GM19193 (cell line): Measurements from ENCODE around the gene CYTH4.

Source experiments
- POLR2A ChIP-seq: IDR thresholded peaks from 4 replicates; pipeline ENCODE4 v1.6.1; 2011; ENCODE audit not compliant: insufficient read depth, insufficient read length; ENCODE audit errors: extremely low read depth

CYTH4 gene

DNA sequence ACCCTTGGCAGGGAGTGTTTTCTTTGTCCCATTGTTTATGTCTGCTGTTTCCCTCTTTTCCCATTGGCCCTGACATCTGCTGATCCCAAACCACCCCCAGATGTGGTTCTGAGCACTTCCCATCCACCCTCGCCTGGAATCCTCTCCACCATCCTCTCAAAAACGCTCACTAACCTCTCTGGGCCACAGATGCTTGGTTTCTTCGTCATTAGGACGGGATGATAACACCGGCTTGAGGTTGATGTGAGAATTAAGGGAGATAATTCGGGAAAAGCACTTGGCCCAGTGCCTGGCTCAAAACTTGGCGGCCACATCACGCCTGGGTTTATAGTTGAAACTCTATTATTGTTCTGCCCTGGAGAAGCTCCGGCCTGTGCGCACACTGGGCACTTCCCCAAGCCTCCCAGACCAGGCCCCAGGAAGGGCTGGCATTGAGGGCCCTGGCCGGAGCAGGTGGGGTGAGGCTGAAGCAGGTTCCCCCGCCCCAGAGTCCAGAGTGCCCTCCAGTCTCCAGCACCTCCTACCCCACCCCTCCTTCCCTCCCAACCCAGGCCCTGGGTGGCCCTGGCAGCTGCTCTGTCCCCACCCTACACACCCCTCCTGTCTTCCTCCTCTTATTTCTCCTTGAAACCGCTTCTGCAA is 63.7 kb downstream of the CYTH4 start:
- TF ChIP-seq POLR2A, result no peak

- no peak for TF ChIP-seq POLR2A
These were observed 64.2 kb downstream of the CYTH4 start for GRCh38 chr22:37346505-37346895.

- no peak for TF ChIP-seq POLR2A
These were observed 66.9 kb downstream of the CYTH4 start for GRCh38 chr22:37349043-37349814.

- TF ChIP-seq POLR2A, result no peak
These were observed 68.9 kb downstream of the CYTH4 start for GRCh38 chr22:37351232-37351631.

DNA sequence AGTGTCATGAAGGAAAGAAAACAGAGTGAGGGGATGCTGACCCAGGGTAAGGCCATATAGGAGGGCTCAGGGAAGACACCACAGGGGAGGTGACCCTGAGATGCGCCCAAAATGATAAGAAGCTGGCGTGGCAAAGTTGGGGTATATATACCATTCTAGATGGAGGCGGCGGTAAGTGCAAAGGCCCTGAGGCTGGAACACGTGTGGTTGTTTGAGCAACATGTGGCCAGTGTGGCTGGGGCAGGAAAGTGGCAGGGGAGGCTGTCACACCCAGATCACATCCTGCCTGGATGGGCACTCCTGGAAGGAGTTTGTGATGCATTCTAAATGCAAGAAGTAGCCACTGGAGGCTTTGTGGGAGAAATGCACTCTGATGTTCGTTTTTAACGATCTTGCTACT is 70.2 kb downstream of the CYTH4 start:
- TF ChIP-seq POLR2A, result no peak

GRCh38 chr22:37353839-37354238 is 71.5 kb downstream of the CYTH4 start:
- no peak for TF ChIP-seq POLR2A

DNA sequence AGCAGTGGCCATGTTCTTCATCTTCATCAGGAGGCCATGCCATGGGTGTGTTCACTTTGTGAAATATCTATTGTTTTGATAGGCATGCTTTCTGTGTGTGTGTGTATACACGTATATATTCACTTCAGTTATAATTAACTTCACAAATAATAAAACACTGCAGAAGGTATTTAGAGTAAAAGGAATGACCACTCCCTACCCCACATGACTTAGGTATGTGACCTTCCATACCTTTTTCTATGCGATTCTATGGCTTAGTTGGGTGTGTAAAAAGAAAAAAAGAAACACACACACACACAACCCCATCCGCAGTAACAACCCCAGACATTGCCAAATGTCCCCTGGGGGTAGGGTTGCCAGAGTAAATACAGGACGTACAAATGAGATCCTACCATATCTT is 72.0 kb downstream of the CYTH4 start:
- TF ChIP-seq POLR2A, result no peak

GRCh38 chr22:37354670-37355069 is 72.4 kb downstream of the CYTH4 start:
- no peak for TF ChIP-seq POLR2A

DNA sequence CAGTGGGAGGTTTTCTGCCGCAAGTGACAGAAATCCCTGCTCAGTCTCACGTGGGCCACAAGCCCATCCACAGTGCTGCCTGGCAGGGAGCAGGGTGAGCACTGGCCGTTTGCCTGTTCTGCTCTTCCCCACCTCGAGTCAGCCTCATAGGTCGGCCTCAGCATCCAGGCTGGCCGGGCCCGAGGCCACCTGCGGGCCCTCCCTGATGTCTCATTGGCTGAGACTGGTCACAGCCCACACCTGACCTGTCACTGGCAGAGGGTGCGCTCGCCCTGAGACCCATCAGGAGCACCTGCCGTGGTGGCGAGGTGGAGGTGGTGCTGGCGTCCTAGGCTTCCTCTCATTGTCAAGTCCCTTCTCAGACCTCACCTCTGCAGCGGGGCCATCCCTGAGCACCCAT is 72.9 kb downstream of the CYTH4 start:
- no peak for TF ChIP-seq POLR2A

DNA sequence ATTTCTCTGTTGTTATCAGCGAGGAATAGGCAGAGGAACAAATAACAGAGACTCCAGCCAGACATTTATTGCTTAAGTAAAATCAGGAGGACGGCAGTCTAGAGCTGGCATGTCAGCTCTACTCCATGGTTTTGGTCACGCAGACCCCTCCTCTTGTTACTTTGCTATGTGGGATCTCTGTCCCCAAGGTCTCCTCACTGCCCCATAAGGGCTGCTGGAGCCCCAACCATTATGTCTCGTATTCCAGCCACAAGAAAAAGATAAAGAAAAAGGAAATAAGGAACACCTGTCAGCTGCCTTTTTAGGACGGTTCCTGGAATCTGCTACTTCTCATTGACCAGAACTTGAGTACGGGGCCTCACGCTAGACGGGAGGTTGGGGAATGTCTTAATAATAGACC is 74.6 kb downstream of the CYTH4 start:
- TF ChIP-seq POLR2A, result no peak

- no peak for TF ChIP-seq POLR2A
These were observed 75.3 kb downstream of the CYTH4 start for GRCh38 chr22:37357446-37358075.

DNA sequence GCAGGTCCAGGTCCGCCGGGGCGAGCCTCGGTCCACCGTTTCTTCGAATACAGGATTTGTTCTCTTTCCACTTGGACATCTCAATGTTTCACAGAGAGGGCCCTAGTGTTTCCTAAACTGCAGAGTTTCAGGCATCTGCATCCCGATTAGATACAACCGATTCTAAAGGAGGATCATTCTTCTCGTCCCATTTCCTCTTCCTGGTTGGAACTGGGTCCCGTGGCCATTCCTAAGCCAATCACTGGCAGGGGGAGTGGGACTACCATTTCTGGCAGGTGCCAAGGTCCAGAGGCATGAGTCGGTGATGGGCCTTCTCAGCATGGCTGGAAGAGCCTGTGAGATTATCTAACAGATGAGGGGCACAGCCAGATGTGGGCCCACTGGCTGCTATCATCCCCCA is 76.1 kb downstream of the CYTH4 start:
- no peak for TF ChIP-seq POLR2A

DNA sequence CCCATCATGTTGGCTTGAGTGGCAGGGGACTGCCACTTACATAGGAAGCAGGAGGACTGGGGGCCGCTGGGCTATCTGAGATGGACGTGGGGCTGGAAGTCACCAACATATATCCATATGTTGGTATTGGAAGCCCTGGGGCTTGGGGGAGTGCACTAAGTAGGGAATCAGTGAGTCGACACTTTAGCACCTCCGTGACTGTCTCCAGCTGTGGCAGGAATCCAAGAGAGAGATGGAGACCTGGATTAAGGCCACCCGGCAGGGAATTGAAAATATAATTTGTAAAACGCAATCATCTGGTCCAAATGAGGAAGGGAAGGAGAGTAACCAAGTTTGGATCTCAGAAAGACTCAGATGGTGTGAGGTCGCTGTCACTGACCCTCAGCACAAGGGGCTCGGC is 76.6 kb downstream of the CYTH4 start:
- no peak for TF ChIP-seq POLR2A

DNA sequence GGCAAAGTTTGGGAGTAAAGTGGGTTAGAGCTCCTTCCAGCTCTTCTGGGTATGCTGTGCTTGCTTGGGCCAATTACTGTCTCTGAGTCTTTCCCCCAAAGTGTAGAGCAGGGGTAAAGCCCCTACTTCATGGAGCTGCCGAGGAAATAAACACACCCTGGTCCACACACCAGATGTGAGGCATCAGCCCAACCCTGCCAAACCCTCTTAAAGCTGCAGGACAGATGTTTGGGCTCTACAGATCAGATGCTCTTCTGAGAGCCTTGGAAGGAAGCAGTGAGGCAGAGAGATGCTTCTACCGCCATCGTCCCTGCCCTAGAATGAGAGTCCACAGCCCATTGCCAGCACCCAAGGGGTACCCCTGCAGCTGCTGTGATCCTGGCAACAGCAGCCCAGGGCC is 80.3 kb downstream of the CYTH4 start:
- no peak for TF ChIP-seq POLR2A

DNA sequence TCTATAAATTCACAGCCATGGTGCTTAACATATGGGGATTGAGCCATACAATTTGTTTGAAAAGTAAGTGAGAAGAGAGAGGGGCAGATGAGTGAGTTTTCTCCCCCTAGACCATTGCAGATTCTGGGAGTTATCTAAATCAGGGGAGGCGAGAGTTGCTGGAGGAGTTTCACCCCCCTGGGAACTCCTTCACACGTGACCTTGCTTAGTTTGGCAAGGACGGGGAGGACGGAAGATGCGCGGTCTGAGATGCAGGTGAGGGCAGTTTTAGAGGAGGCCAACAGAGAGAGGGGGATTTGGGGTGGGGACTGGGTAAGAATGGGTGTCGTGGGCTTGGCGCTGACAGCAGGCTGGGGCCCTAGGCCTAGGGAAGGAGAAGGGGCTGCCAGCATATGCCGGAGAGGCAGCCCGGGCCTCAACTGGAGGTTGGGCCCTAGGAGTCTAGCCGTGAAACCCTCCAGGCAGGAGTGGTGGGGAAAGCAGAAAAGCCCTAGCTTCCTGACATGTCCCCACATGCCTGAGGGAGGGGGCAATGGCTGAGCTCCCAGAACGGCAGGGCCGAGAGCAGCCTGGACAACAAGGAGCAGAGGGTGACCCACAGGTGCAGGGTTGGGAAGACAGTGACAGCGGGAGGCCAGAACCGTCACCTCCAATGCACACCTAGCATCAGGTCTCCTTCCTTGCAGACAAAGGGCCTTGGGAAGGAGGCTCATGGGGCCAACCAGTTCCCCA is 81.1 kb downstream of the CYTH4 start:
- no peak for TF ChIP-seq POLR2A
